ENCODE results near the gene TMEM259. TPM values are rescaled to one million over a fixed set of nuclear protein-coding genes. Genes with fewer than 3 reads are reported as not detected.

The TMEM259 gene
- total and polyA plus RNA-seq, 2 of the 8 experiments (the other 6 are each of a cell fraction or from before 2014, with no cell fraction given), result 140 to 243 TPM

DNA sequence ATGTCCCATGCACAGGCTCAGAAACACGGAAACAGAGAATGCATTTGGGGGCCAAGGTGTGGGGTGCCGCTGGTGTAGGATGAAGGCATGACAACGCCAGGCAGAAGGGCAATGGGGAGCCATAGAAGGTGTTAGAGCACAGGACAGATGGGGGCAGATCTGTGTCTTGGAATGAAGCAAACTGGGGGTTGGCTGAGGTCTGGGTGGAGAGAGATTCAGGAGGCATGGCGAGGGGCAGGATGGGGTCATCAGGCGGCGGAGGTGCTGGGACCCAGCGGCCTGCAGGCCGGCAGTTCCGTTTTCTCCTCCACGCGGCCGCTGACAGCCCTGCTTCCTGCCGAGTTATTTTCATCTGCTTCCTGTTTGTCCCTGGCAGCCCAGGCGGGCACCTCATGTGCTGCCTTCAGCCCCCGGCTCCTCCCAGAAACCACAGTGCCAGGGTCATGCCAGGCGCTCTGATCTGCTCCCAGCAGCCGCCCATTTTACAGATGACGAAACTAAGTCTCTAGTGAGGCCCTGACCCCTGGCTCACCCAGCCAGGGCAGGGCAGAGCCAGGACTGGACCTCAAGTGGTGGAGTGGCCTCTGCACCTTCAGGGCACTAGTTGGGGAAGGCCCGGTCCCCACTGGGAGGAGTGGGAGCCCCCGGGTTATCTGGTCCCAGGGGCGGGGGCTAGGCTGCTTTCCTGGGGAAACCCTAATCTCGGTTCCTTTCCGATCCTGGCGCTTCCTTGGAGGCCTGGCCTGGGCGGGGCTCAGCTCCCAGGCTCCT, 48.3 kb upstream of the TMEM259 start:
- Histone ChIP-seq H3K14ac (ENCODE audit: insufficient read length) (no peak overlapping the region), H3K56ac (replicated peaks; ENCODE audit: insufficient read length, low read depth, low read length) (no peak overlapping the region), H3K4ac (replicated peaks; ENCODE audit: insufficient read length, low read depth, low read length) (no peak overlapping the region), H4K20me1 (replicated peaks in 1 of 2; ENCODE audit: control insufficient read depth in 1 of 2, insufficient read depth in 2 of 2, low read length in 2 of 2) (peaks cover 1 to 13% of the 10 kb centered on the region in 2 experiments), H3K4me3 (ENCODE audit: extremely low read depth in 1 of 4, insufficient read depth in 2 of 4, low read depth in 3 of 4, low read length in 4 of 4) (no peak overlapping the region), H3K27ac (ENCODE audit: low read depth, low read length) (no peak overlapping the region), H3K4me1 (replicated peaks in 1 of 4; ENCODE audit: control insufficient read depth in 3 of 4, insufficient read depth in 4 of 4, low read length in 3 of 4) (peaks cover 0 to 29% (median 17%) of the 10 kb centered on the region in 4 experiments; a peak in 6 of 7 replicates), H3K18ac (ENCODE audit: extremely low read depth, low read length) (no peak overlapping the region), H3K79me2 (ENCODE audit: control insufficient read depth in 1 of 2, insufficient read depth in 2 of 2, low read length in 2 of 2) (no peaks in the 10 kb centered on the region), H3K9ac (replicated peaks in 1 of 4; ENCODE audit: extremely low read depth in 1 of 4, low read depth in 3 of 4, low read length in 3 of 4) (no peak overlapping the region), H3K27me3 (replicated peaks in 1 of 4; ENCODE audit: control insufficient read depth in 3 of 4, extremely low read depth in 1 of 4, insufficient read depth in 3 of 4, low read length in 3 of 4) (peaks cover 0 to 30% (median 18%) of the 10 kb centered on the region in 4 experiments; a peak in 5 of 7 replicates), H3K9me3 (ENCODE audit: insufficient read depth in 2 of 2, low read depth in 1 of 2, low read length in 1 of 2) (no peaks in the 10 kb centered on the region; a peak in 1 of 4 replicates), H2BK5ac (ENCODE audit: low read depth, low read length) (no peak overlapping the region), H2BK12ac (ENCODE audit: low read depth, low read length) (no peak overlapping the region), H4K8ac (ENCODE audit: extremely low read depth, insufficient read depth, low read length) (no peak overlapping the region), H3K23ac (ENCODE audit: insufficient read length) (no peak overlapping the region), H2AFZ (ENCODE audit: low read length) (no peak overlapping the region), H3K23me2 (ENCODE audit: low read depth, low read length) (peaks cover 14% of the 10 kb centered on the region; the same call in 1 of the 2 replicates), H3K36me3 (ENCODE audit: control insufficient read depth in 2 of 4, insufficient read depth in 4 of 4, low read length in 3 of 4) (peaks cover 0 to 6% (median 0%) of the 10 kb centered on the region in 4 experiments; a peak in 1 of 8 replicates), H2BK15ac (ENCODE audit: low read length) (no peak overlapping the region), H4K91ac (replicated peaks; ENCODE audit: insufficient read length, low read length) (no peak overlapping the region), H2BK120ac (replicated peaks; ENCODE audit: low read depth, low read length) (no peak overlapping the region), H2BK20ac (ENCODE audit: low read length) (no peak overlapping the region), H4K5ac (ENCODE audit: insufficient read length, low read depth, low read length) (no peak overlapping the region), H3K4me2 (ENCODE audit: insufficient read depth in 1 of 2, low read depth in 2 of 2, low read length in 2 of 2) (no peak overlapping the region), H2AK5ac (ENCODE audit: low read depth, low read length) (peak overlapping the region; percentile 65; the same call in 1 of the 2 replicates), H3K79me1 (ENCODE audit: low read depth, low read length) (peaks cover 5% of the 10 kb centered on the region)
- 86% methylated on average over 24 of the region's 25 CpGs; no CpG with 5 or more reads in 1 of the 2 experiments for WGBS, 2 experiments (ENCODE audit: extremely low coverage in 1 of 2, insufficient coverage in 1 of 2, insufficient read length in 1 of 2, insufficient replicate concordance in 2 of 2, low coverage in 1 of 2, low lambda C conversion rate in 2 of 2, missing lambda C conversion rate in 1 of 2)
- ChIA-PET CTCF (ENCODE audit: partially characterized antibody) (interaction anchor here (0.7 to 1.9 kb wide), 2 partner anchors 16 to 119 kb away, joined by 3 to 7 read pairs; no protein-coding TSS in a partner anchor), POLR2A (ENCODE audit: partially characterized antibody) (interaction anchor here (1.1 to 7.1 kb wide), 4 partner anchors 11 to 200 kb away, joined by 3 to 72 read pairs (median 50); partner anchors contain the start of gene CIRBP)
- FAIRE-seq (no peak), DNase-seq (ENCODE audit: low read depth in 1 of 2, low spot score in 2 of 2) (no peak)
- TF ChIP-seq SP4 (IDR thresholded peaks at IDR 0.05; ENCODE audit: low read length) (no peak), JUN (IDR thresholded peaks at IDR 0.05; ENCODE audit: low read depth, low read length) (no peak), POU5F1 (IDR thresholded peaks at IDR 0.05; ENCODE audit: low read depth, low read length) (no peak), BACH1 (IDR thresholded peaks at IDR 0.05; ENCODE audit: low read length) (no peak), TCF12 (IDR thresholded peaks at IDR 0.05; ENCODE audit: low read depth, low read length) (no peak)

Measured in H1 (cell line).